Hematopoietic multipotent progenitor cell treated with erythropoietin and hydrocortisone succinate and interleukin-3 and kit ligand, for 8 days (in vitro differentiated cells): ENCODE results near the gene POMGNT2.

ENCODE experiments used
- DNase-seq: peaks from one replicate; pipeline ENCODE4 v3.0.0-alpha.2; 2015

Gene POMGNT2

DNA sequence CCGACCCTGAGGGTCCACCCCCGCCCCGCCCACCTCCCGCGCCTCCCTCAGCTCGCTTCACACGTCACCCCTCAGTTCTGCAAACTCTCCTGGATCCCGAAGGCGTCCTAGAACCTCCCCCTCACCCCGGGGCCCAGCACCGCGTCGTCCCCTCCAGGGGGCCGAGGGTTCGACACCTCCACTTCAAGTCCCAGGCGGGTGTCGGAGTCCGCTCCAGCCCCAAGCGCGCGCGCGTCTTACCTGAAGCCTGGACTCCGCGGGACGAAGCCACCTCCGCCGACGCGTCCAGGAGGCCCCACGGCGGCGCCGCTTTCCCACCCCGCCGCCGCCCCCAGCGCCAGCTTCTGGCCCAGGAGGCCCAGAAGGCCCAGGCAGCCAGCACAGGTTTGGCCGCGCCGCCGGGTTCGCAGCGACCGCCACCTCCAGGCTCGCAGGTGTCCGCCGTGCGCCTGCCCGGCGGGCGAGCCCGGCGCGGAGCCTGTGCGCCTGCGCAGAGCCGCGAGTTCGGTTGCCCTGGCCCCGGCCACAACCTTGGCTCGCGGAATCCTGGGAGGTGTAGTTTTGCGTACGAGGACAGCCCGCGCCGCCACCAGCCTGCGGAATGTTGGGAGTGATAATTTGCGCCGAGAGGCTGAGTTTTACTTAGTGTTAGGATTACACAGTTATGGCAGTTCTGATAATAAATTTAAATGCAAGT, at the start of gene POMGNT2:
POMGNT2 (minus strand) TSS at position 484 of the 697 bp plus-strand sequence. CDS start 24,648 bp downstream, outside the sequence.
- DNase-seq = peak; percentile 90

DNA sequence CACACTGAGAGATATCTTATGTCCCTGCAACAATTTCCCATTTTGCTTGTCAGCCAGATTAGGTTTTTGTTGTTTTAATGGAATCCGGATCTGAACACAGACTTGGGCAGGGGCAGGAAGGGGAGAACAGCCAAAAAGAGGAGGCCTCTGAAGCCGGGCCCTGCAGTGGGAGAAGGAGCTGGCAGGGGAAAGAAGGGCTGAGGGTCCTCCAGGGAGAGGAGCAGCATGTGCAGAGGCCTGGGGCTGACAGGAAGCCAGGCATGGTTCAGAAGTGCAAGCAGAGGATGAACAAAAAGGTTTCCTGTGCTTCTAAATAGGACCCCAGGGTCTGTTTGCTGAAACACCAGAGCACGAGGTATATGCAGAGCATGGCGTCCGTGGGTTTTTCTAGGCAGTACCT, 49.1 kb upstream of the POMGNT2 start:
- no peak for DNase-seq

GRCh38 chr3:43153216-43154083, 47.6 kb upstream of the POMGNT2 start:
- no peak for DNase-seq

- no peak for DNase-seq
Observed at GRCh38 chr3:43152649-43153048, 46.8 kb upstream of the POMGNT2 start.

- no peak for DNase-seq
Observed at GRCh38 chr3:43148033-43148432, 42.2 kb upstream of the POMGNT2 start.

- no peak for DNase-seq
Observed at GRCh38 chr3:43146599-43146998, 40.7 kb upstream of the POMGNT2 start.

DNA sequence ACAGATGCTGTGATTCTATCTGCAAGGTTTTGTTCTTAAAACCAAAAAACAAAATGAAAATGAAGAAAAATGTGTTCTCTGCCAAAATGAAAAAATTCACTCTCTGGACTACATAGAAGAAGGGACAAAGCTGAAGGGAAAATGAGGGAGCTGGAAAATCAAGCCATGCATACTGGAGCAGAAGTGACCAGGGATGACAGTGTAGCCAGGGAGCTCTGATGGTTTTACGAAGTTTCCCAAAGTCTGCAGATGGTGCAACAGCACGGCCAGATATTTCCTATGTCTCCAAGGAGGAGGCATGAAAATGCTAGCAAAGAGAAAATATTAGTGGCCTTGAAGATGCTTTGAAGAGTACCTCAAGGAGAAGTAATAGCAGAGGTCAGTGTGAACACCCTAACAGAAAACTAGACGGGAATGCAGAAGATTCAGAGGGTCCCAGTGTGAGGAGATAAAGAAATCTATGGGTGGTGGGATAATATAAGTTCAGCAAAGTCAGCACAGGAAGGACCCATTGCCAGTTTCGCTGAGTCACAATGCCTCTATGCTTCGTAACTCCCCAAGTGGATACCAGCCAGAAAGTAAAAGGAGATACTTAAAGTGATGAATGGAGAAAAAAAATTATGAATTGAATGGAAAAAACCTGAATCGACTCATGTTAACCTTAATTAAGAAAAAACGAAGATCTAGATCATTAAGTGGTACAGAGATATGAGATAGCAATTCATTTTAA, 39.0 kb upstream of the POMGNT2 start:
- no peak for DNase-seq

- no peak for DNase-seq
Observed at GRCh38 chr3:43142472-43142871, 36.6 kb upstream of the POMGNT2 start.

- no peak for DNase-seq
Observed at GRCh38 chr3:43138488-43139231, 32.8 kb upstream of the POMGNT2 start.

DNA sequence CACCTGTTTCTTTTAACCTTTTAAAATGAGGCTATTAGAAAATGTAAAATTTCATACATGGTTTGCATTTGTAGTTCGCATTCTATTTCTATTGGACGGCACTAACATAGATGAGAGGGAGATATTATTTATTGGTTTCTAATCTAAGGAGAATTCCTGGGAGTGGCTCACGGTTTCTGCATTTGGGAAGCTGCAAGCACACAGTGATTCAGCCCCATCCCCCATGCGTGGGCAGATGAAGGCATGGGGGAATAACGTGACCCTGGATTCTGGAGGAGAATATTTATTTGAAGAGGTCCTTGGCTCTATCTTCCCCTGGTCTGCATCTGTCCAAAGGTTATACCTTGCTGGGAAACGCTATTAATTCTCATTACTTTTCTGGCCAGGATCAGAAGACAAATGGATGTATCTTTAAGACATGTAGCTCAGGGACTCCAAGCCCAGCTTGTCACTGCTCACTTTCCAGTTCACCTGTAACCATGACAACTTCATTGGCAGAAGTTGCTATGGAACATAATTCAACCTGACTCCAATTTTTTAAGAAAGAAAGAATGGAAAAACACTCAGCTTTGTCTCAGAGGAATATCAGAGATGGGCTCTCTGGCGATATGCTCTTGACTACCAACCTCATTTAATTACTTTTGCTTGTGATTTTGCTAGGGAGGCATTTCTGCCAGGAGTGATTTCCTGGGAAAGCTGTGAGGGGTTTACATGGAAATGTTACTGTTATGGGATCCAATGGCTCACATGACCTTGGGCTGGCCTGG, 27.2 kb upstream of the POMGNT2 start:
- DNase-seq = no peak

DNA sequence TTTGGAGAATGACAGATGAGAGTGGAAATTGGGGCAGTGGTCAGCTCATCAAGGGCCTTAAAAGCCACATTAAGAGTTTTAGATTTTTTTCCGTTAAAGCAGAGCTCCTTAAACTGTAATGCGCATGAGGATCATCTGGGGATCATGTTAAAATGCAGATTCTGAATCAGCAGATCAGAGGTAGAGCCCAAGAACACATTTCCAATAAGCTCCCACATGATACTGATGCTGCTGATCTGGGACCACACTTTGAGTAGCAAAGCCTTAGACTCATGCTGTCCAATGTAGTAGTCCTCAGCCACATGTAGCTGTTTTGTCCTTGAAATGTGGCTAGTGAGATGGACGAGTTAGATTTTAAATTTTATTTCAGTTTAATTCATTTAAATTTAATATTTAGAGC, 26.3 kb upstream of the POMGNT2 start:
- DNase-seq = no peak

DNA sequence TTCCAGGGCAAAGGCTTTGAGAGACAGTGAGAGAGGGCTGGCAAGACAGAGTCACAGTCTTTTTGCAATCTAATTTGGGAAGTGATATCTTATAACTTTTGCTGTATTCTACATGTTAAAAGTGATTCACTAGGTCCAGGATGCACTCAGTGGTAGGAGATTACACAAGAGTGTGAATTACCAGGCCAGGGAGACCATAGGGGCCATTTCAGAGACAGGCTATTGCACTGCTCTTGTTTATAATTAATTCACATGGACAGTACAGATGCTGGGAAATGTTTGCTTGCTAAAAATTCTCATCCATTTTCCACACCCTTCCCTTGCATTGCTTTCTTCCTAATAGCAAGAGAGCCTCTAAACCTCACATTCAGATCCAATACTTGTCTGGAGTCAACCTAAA, 22.6 kb upstream of the POMGNT2 start:
- DNase-seq = no peak

DNA sequence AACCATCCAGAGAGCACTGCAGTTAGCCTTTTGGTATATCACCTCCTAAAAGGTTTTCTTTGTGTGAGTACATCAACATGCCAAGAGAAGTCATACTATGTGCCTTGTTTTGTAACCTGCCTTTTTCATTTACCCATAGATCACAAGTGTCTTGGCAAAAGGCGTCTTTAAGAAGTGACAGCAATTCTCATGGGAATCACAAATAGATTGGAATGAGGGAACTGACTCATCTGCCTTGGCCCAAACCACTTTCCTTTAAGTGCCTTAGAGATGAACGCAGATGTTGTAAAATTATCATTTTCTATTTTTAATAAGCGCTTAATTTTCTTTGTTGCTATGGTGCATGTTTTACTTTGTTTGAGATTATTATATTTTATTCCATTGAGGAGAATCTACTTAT, 20.7 kb upstream of the POMGNT2 start:
- DNase-seq = no peak

DNA sequence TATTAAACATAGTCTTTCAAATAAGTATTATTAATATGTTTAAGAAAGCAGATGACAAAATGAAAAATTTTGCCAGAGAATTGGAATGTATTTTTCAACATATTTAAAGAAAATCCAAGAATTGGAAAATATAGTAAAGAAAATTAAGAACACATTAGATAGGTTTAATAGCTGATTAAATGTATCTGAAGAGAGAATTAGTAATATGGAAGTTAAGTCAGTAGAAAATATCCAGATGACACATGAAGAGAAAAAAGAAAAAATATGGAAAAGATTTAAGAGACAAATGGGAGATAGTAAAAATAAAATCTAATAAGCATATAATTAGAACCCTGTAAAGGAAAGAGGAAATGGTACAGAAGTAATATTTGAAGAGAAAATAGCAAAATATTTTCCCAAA, 18.0 kb upstream of the POMGNT2 start:
- DNase-seq = no peak

GRCh38 chr3:43120937-43121336, 15.1 kb upstream of the POMGNT2 start:
- no peak for DNase-seq

- DNase-seq = no peak
Observed at GRCh38 chr3:43117257-43117656, 11.4 kb upstream of the POMGNT2 start.

- no peak for DNase-seq
Observed at GRCh38 chr3:43113671-43114070, 7.8 kb upstream of the POMGNT2 start.

GRCh38 chr3:43106293-43106628, 382 bp upstream of the POMGNT2 start:
- no peak for DNase-seq

DNA sequence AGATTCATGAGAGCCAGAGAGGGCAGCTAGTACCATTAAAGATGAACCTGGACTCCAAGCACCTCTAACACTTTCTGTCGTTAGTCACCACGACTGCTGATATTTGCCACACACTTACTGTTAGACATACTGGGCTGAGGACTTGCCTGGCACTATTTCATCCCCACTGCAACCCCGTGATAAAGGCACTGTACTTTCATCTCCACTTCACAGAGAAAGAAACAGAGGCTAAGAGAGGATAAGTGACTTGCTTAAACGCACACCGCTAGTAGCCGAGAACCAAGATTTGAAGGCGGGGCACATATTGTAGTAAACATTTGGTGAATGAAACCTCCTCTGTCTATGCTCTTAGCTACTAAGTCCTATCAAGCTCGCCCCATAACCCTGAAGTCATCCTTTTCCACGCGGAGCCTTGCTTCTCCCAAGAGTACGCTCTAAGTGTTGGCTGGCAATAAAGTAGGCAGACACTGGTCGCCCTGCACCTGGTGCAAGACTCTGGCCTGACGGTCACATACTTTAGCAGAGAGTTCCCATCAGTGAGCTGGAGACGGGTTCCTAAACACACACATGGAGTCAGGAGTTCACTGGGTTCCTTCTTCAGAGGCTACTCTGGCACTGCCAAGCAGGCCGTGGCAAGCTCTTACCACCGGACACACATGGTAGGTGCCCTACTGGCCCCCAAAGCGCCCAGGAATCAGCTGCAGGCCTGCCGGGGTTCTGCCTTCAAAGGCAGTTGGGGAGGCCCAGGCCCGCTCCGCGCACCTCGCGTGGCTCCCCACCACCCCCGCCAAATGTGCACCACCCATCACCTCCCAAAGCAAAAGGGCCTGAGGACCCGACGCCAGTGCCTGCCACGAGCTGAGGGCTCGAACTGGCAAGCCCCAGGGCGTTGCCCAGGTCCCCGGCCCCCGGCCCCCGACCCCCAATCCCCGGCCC, 951 bp downstream of the POMGNT2 start:
- DNase-seq = peak; percentile 91

- no peak for DNase-seq
Observed at GRCh38 chr3:43104039-43104438, 1.8 kb downstream of the POMGNT2 start.
